ENCODE measurements around the gene MCUB. TPM values are rescaled to one million over a fixed set of nuclear protein-coding genes. Genes with fewer than 3 reads are reported as not detected.

Gene MCUB
- total and polyA plus RNA-seq, 2 donors (not counting 3 experiments of a cell fraction or from before 2014, with no cell fraction given): 32.5 to 53.8 TPM

- Histone ChIP-seq H3K79me2 (ENCODE audit: control insufficient read depth, insufficient read depth, low read length) (peaks cover 13% of the 10 kb centered on the region), H3K27me3 (ENCODE audit: control insufficient read depth in 2 of 2, insufficient read depth in 2 of 2, low read length in 2 of 2) (no peaks in the 10 kb centered on the region), H3K4me3 (replicated peaks in 1 of 3; ENCODE audit: insufficient read depth in 1 of 3, low read depth in 1 of 3, low read length in 3 of 3) (peak overlapping the region; percentile 81 to 93 (median 83)), H3K36me3 (ENCODE audit: control insufficient read depth in 2 of 2, extremely low read depth in 1 of 2, insufficient read depth in 2 of 2, low read length in 2 of 2) (no peaks in the 10 kb centered on the region), H3K9me3 (replicated peaks; ENCODE audit: control insufficient read depth, insufficient read depth, low read length) (no peaks in the 10 kb centered on the region), H3K9me1 (replicated peaks; ENCODE audit: control insufficient read depth, extremely low read depth, insufficient read depth, low read length) (no peaks in the 10 kb centered on the region), H2AFZ (ENCODE audit: low read depth, low read length) (peak overlapping the region; percentile 95), H4K20me1 (replicated peaks; ENCODE audit: control insufficient read depth, extremely low read depth, insufficient read depth, low read length) (no peaks in the 10 kb centered on the region), H3K27ac (ENCODE audit: insufficient read depth, low read depth, low read length) (no peak overlapping the region), H3K4me1 (ENCODE audit: control insufficient read depth, extremely low read depth, insufficient read depth, low read length) (peaks cover 14% of the 10 kb centered on the region), H3K4me2 (ENCODE audit: insufficient read depth, low read length) (peak overlapping the region; percentile 76), H3K9ac (replicated peaks; ENCODE audit: extremely low read depth, insufficient read depth, low read length) (peak overlapping the region; percentile 95)
- CTCF ChIA-PET: interaction anchor here (0.6 to 4.5 kb wide), 19 partner anchors 10 to 281 kb away, joined by 3 to 16 read pairs (median 3); partner anchors contain the start of genes CFI, PLA2G12A and SEC24B
- FAIRE-seq (no peak), DNase-seq (ENCODE audit: low read depth, low spot score) (peak; percentile 64)
- POLR2A ChIA-PET: interaction anchor here (1.1 kb wide), 1 partner anchor 25 kb away, joined by 3 read pairs; no protein-coding TSS in a partner anchor
- intact Hi-C loops (cut with micrococcal nuclease): loop anchor here (1.0 to 2.0 kb wide), 9 partner anchors 26 to 281 kb away; partner anchors contain the start of genes GAR1, MCUB, PLA2G12A and SEC24B
- dilution Hi-C loops (cut with MboI; ENCODE audit: extremely low pct_ligation_motif_present, low sequenced_read_pairs): no loop called here
- BruUV-seq (replicated peaks): no TSS peak
- TF ChIP-seq FOS (IDR thresholded peaks at IDR 0.05; ENCODE audit: borderline replicate concordance, insufficient read depth, low read length): no peak
- no peak for TF ChIP-seq JUN (IDR thresholded peaks at IDR 0.05; ENCODE audit: borderline replicate concordance, insufficient read depth, insufficient read length, low read depth)
- TF ChIP-seq EZH2 (IDR thresholded peaks at IDR 0.05; ENCODE audit: borderline replicate concordance, low read depth, low read length, severe bottlenecking): no peak
- no peak for TF ChIP-seq CTCF (IDR thresholded peaks at IDR 0.05; ENCODE audit: extremely low read depth in 1 of 2, insufficient read depth in 1 of 2, low read depth in 1 of 2, low read length in 2 of 2)
- no peak for TF ChIP-seq GATA2 (IDR thresholded peaks at IDR 0.05; ENCODE audit: insufficient read depth, insufficient read length, low read depth, low read length)
- no peak for TF ChIP-seq MYC (IDR thresholded peaks at IDR 0.05; ENCODE audit: low read depth, low read length)
- no peak for TF ChIP-seq POLR2A (IDR thresholded peaks at IDR 0.05; ENCODE audit: low read depth, low read length)
- TF ChIP-seq POLR2AphosphoS5 (IDR thresholded peaks at IDR 0.05; ENCODE audit: insufficient read depth, low read depth, low read length): no peak
- TF ChIP-seq MAX (IDR thresholded peaks at IDR 0.05; ENCODE audit: insufficient read depth, insufficient read length): no peak
Observed at GRCh38 chr4:109703664-109704361, 143.8 kb downstream of the MCUB start.

Data from endothelial cell of umbilical vein (primary cell).